Neural cell (in vitro differentiated cells): ENCODE results near the gene ARHGEF10L. TPM values are rescaled to one million over a fixed set of nuclear protein-coding genes. Genes with fewer than 3 reads are reported as not detected.

ENCODE experiments used
- H2AFZ ChIP-seq: fragments of 200-600, 300-800 bp; sonication (generic), shearing (Covaris generic); 2 replicates; pipeline ENCODE4 v1.6.0; 2014; ENCODE audit warnings: low read depth, mild to moderate bottlenecking, antibody characterized with exemption, low read length, moderate library complexity
- H3F3A ChIP-seq: fragments of 200-600 bp; shearing (Covaris generic); 2 replicates; pipeline ENCODE4 v1.6.1; 2016; ENCODE audit warnings: mild to moderate bottlenecking, moderate library complexity, mixed read lengths, antibody characterized with exemption, low read length; ENCODE audit not compliant: insufficient read depth, poor library complexity, severe bottlenecking
- H3K27ac ChIP-seq: fragments of 200-600, 300-800 bp; sonication (generic), shearing (Covaris generic); 2 replicates; pipeline ENCODE4 v1.5.1; 2014; ENCODE audit warnings: mild to moderate bottlenecking, low read length, moderate library complexity
- H3K27me3 ChIP-seq: fragments of 300-800, 200-600 bp; sonication (generic), shearing (Covaris generic); 2 replicates; pipeline ENCODE4 v1.6.0; 2014; ENCODE audit warnings: mild to moderate bottlenecking, low read depth, low read length, moderate library complexity; ENCODE audit not compliant: insufficient read depth
- H3K36me3 ChIP-seq: fragments of 300-800, 200-600 bp; sonication (generic), shearing (Covaris generic); 2 replicates; pipeline ENCODE4 v1.5.1; 2014; ENCODE audit warnings: mild to moderate bottlenecking, antibody characterized with exemption, low read length, moderate library complexity; ENCODE audit not compliant: insufficient read depth
- H3K4me2 ChIP-seq: fragments of 300-800, 200-600 bp; sonication (generic), shearing (Covaris generic); 2 replicates; pipeline ENCODE4 v1.6.0; 2014; ENCODE audit warnings: mild to moderate bottlenecking, low read length
- H3K4me3 ChIP-seq: fragments of 300-800, 200-600 bp; sonication (generic), shearing (Covaris generic); 2 replicates; pipeline ENCODE4 v1.5.1; 2014; ENCODE audit warnings: mild to moderate bottlenecking, low read length, moderate library complexity
- H3K79me2 ChIP-seq: fragments of 200-600 bp; shearing (Covaris generic); replicated peaks from 2 replicates; pipeline ENCODE4 v1.6.0; 2014; ENCODE audit warnings: mild to moderate bottlenecking, low read length, moderate library complexity; ENCODE audit not compliant: insufficient read depth
- H3K9ac ChIP-seq: fragments of 300-800, 200-600 bp; sonication (generic), shearing (Covaris generic); 2 replicates; pipeline ENCODE4 v1.6.1; 2016; ENCODE audit warnings: mild to moderate bottlenecking, low read length, mixed read lengths
- H3K9me2 ChIP-seq: fragments of 200-600 bp; shearing (Covaris generic); 2 replicates; pipeline ENCODE4 v1.6.1; 2016; ENCODE audit warnings: mild to moderate bottlenecking, low read length, mixed read lengths; ENCODE audit not compliant: insufficient read depth
- H3K9me3 ChIP-seq: fragments of 200-600, 300-800 bp; sonication (generic), shearing (Covaris generic); 2 replicates; pipeline ENCODE4 v1.6.1; 2016; ENCODE audit warnings: mild to moderate bottlenecking, mixed run types, low read length, moderate library complexity, mixed read lengths
- H4K20me1 ChIP-seq: fragments of 200-600 bp; shearing (Covaris generic); 2 replicates; pipeline ENCODE4 v1.6.1; 2016; ENCODE audit warnings: mild to moderate bottlenecking, mixed run types; ENCODE audit not compliant: insufficient read depth
- EP300 ChIP-seq: fragments of 450-650 bp; conservative IDR thresholded peaks from 2 replicates; pipeline ENCODE4 v1.6.1; 2014; ENCODE audit warnings: antibody characterized with exemption, mild to moderate bottlenecking, moderate library complexity; ENCODE audit not compliant: poor library complexity, severe bottlenecking
- EZH2 ChIP-seq: fragments of 200-600, 300-800 bp; shearing (Covaris generic), sonication (generic); IDR thresholded peaks from 2 replicates; pipeline ENCODE4 v1.6.1; 2014; ENCODE audit warnings: antibody characterized with exemption, low read length, borderline replicate concordance, mild to moderate bottlenecking; ENCODE audit not compliant: insufficient read depth, poor library complexity, severe bottlenecking
- MXI1 ChIP-seq: fragments of 450-650 bp; conservative IDR thresholded peaks from 2 replicates; pipeline ENCODE4 v1.6.1; 2014; ENCODE audit warnings: antibody characterized with exemption, mild to moderate bottlenecking; ENCODE audit not compliant: poor library complexity, severe bottlenecking
- POLR2AphosphoS5 ChIP-seq: IDR thresholded peaks from 2 replicates; pipeline ENCODE4 v1.6.1; 2012
- RAD21 ChIP-seq: fragments of 450-650 bp; conservative IDR thresholded peaks from 2 replicates; pipeline ENCODE4 v1.6.1; 2014; ENCODE audit warnings: antibody characterized with exemption, mild to moderate bottlenecking, moderate library complexity
- SMC3 ChIP-seq: fragments of 450-650 bp; conservative IDR thresholded peaks from 2 replicates; pipeline ENCODE4 v1.6.1; 2014; ENCODE audit warnings: antibody characterized with exemption, mild to moderate bottlenecking, moderate library complexity; ENCODE audit not compliant: poor library complexity
- TAF1 ChIP-seq: IDR thresholded peaks from 2 replicates; pipeline ENCODE4 v1.6.1; 2012; ENCODE audit warnings: low read depth
- polyA plus RNA-seq: library from polyadenylated mRNA; depleted of rRNA; stranded (reverse); fragments of >200 nt; gene quantifications from 2 replicates; pipeline ENCODE4 v1.2.3, GENCODE V29; 2014
- TF ChIP-seq, protein P1 (sequence below): IDR thresholded peaks from 2 replicates; pipeline ENCODE4 v1.6.1; 2012; ENCODE audit warnings: borderline replicate concordance
- TF ChIP-seq, protein P2 (sequence below): fragments of 450-650 bp; IDR thresholded peaks from 2 replicates; pipeline ENCODE4 v1.5.1; 2014; ENCODE audit warnings: antibody characterized with exemption, mild to moderate bottlenecking, moderate library complexity; ENCODE audit not compliant: poor library complexity, severe bottlenecking

ARHGEF10L gene
- polyA plus RNA-seq, 1 donor from 2014 or later: 123 TPM

DNA sequence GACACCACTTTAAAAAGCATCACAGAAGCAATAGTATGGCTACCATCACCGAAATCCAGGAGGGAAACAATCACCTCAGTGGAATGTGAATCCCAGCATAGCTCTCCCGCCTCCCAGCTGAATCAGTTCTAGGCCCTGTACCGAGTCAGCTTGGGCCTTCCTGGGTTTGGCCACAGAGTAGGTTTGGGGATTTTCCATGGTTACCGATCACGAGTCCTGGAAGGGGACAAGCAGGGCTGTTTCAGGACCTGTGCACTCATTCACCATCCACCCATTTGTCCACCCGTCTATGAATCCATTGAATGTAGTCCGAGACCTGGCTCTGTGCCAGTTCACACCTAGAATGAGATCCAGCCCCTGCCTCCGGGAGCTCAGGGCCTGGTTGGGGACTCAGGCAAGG, 94.2 kb downstream of the ARHGEF10L start:
- no peaks in the 10 kb centered on the region for H3K36me3 ChIP-seq

DNA sequence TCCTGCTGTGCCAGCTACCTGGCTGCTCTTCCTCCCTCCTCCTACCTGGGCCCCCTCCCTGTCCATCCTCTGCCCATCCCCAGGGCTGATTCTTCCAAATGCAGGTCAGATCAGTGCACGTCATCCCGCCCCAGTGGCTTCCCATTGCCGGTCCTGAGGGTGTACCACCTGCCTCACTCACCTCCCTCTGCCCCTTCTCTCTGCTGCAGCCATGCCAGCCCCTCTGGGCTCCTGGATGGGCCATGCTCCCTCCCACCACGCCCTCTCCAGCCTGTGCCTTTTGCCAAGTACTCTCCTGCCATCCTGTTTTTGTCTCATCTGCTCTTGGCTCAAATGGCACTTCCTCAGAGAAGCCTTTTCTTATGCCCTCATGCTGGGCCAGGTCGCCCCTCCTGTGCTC, 95.8 kb downstream of the ARHGEF10L start:
- TF ChIP-seq EP300 (no peak), POLR2AphosphoS5 (no peak), MXI1 (no peak), RAD21 (no peak), SMC3 (no peak), EZH2 (no peak)
- Histone ChIP-seq H3F3A (no peaks in the 10 kb centered on the region), H3K36me3 (peaks cover 6% of the 10 kb centered on the region), H3K27me3 (no peaks in the 10 kb centered on the region), H3K27ac (no peak overlapping the region), H4K20me1 (no peaks in the 10 kb centered on the region), H3K9me2 (no peaks in the 10 kb centered on the region), H3K4me2 (no peak overlapping the region), H3K9me3 (no peaks in the 10 kb centered on the region), H3K4me3 (no peak overlapping the region), H3K79me2 (no peaks in the 10 kb centered on the region), H2AFZ (no peak overlapping the region), H3K9ac (no peak overlapping the region)

More for the DNA sequence above, 94.2 kb downstream of the ARHGEF10L start:
- TF ChIP-seq SMC3 (no peak), TAF1 (no peak), POLR2AphosphoS5 (no peak), RAD21 (no peak), EP300 (no peak), MXI1 (no peak)
- TF ChIP-seq, protein P1, sequence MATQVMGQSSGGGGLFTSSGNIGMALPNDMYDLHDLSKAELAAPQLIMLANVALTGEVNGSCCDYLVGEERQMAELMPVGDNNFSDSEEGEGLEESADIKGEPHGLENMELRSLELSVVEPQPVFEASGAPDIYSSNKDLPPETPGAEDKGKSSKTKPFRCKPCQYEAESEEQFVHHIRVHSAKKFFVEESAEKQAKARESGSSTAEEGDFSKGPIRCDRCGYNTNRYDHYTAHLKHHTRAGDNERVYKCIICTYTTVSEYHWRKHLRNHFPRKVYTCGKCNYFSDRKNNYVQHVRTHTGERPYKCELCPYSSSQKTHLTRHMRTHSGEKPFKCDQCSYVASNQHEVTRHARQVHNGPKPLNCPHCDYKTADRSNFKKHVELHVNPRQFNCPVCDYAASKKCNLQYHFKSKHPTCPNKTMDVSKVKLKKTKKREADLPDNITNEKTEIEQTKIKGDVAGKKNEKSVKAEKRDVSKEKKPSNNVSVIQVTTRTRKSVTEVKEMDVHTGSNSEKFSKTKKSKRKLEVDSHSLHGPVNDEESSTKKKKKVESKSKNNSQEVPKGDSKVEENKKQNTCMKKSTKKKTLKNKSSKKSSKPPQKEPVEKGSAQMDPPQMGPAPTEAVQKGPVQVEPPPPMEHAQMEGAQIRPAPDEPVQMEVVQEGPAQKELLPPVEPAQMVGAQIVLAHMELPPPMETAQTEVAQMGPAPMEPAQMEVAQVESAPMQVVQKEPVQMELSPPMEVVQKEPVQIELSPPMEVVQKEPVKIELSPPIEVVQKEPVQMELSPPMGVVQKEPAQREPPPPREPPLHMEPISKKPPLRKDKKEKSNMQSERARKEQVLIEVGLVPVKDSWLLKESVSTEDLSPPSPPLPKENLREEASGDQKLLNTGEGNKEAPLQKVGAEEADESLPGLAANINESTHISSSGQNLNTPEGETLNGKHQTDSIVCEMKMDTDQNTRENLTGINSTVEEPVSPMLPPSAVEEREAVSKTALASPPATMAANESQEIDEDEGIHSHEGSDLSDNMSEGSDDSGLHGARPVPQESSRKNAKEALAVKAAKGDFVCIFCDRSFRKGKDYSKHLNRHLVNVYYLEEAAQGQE: no peak
- no peak overlapping the region for H2AFZ ChIP-seq
- no peaks in the 10 kb centered on the region for H3K79me2 ChIP-seq
- H3K27me3 ChIP-seq: no peaks in the 10 kb centered on the region
- no peaks in the 10 kb centered on the region for H3F3A ChIP-seq
- no peaks in the 10 kb centered on the region for H4K20me1 ChIP-seq
- no peak overlapping the region for H3K27ac ChIP-seq
- H3K9me3 ChIP-seq: no peaks in the 10 kb centered on the region
- no peak overlapping the region for H3K4me3 ChIP-seq
- no peak overlapping the region for H3K4me2 ChIP-seq
- H3K9ac ChIP-seq: no peak overlapping the region
- H3K9me2 ChIP-seq: no peaks in the 10 kb centered on the region

DNA sequence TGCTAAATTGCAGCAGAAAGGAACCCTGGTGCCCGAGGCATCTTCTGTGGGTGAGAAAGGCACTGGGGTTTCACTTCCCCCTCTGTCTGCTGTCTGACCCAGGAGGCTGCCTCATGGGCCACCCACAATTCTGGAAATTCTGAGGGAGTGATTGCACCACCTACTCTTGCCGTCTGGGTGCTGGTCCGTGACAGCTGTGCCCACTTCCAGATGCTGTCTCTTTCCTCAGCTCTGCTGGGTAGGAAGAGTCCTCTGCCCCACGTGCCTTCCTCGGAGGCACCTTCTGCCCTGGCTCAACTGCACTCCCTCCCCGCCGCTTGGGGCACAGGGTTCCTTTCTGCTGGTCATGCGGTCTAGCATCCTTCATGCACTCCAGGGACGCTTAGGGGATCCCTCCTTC, 96.3 kb downstream of the ARHGEF10L start:
- Histone ChIP-seq H4K20me1 (no peaks in the 10 kb centered on the region), H3K4me3 (no peak overlapping the region), H3K9ac (no peak overlapping the region), H3K79me2 (no peaks in the 10 kb centered on the region), H3K27me3 (no peaks in the 10 kb centered on the region), H3K36me3 (peaks cover 6% of the 10 kb centered on the region), H3F3A (no peaks in the 10 kb centered on the region), H2AFZ (no peak overlapping the region), H3K27ac (no peak overlapping the region), H3K9me3 (no peaks in the 10 kb centered on the region), H3K4me2 (no peak overlapping the region), H3K9me2 (no peaks in the 10 kb centered on the region)
- TF ChIP-seq EZH2 (no peak), SMC3 (no peak), POLR2AphosphoS5 (no peak), EP300 (no peak), TAF1 (no peak)
- TF ChIP-seq, protein P2, sequence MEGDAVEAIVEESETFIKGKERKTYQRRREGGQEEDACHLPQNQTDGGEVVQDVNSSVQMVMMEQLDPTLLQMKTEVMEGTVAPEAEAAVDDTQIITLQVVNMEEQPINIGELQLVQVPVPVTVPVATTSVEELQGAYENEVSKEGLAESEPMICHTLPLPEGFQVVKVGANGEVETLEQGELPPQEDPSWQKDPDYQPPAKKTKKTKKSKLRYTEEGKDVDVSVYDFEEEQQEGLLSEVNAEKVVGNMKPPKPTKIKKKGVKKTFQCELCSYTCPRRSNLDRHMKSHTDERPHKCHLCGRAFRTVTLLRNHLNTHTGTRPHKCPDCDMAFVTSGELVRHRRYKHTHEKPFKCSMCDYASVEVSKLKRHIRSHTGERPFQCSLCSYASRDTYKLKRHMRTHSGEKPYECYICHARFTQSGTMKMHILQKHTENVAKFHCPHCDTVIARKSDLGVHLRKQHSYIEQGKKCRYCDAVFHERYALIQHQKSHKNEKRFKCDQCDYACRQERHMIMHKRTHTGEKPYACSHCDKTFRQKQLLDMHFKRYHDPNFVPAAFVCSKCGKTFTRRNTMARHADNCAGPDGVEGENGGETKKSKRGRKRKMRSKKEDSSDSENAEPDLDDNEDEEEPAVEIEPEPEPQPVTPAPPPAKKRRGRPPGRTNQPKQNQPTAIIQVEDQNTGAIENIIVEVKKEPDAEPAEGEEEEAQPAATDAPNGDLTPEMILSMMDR: no peak
